HG03039 (cell line): Measurements from ENCODE around the gene FDXACB1.
A peak's percentile ranks its signal among the peaks of the same experiment; 100 is the strongest.
"Not testable (repeated sequence)": the region's sequence is repeated elsewhere in the genome, so short reads cannot be mapped to it uniquely, and the experiment has no call there.

Experiments used
- ATAC-seq: cut with Tn5 transposase; IDR thresholded peaks from one replicate; pipeline ENCODE4 v1.9.1; 2021; ENCODE audit warnings: mild to moderate bottlenecking, moderate library complexity; ENCODE audit not compliant: unreplicated experiment

Gene FDXACB1

GRCh38 chr11:111909378-111909777 lies 30.4 kb upstream of the FDXACB1 start:
- no peak for ATAC-seq

GRCh38 chr11:111908639-111909305 lies 29.8 kb upstream of the FDXACB1 start:
- ATAC-seq: no peak

GRCh38 chr11:111906680-111907079 lies 27.7 kb upstream of the FDXACB1 start:
- no peak for ATAC-seq

- no peak for ATAC-seq
Measured at GRCh38 chr11:111905411-111905810, 26.4 kb upstream of the FDXACB1 start.

- ATAC-seq: no peak
Measured at GRCh38 chr11:111886844-111887243, 7.9 kb upstream of the FDXACB1 start.

- no peak for ATAC-seq
Measured at GRCh38 chr11:111886032-111886431, 7.1 kb upstream of the FDXACB1 start.

GRCh38 chr11:111885053-111885452 lies 6.1 kb upstream of the FDXACB1 start:
- not testable (repeated sequence) for ATAC-seq

- ATAC-seq: no peak
Measured at GRCh38 chr11:111882202-111882601, 3.2 kb upstream of the FDXACB1 start.

- peak; percentile 1 for ATAC-seq
Measured at GRCh38 chr11:111879637-111879960, 634 bp upstream of the FDXACB1 start.

- no peak for ATAC-seq
Measured at GRCh38 chr11:111878385-111878848, 548 bp downstream of the FDXACB1 start.

- ATAC-seq: no peak
Measured at GRCh38 chr11:111871693-111872161, 7.2 kb downstream of the FDXACB1 start.

- ATAC-seq: peak; percentile 82
Measured at GRCh38 chr11:111870886-111871692, 7.9 kb downstream of the FDXACB1 start, which contains the start of gene ALG9. Gene ALG9, minus strand, starts transcription at chr11:111871581. Its CDS starts 99 bp downstream, at chr11:111871482.

- peak; percentile 6 for ATAC-seq
Measured at GRCh38 chr11:111870522-111870885, 8.5 kb downstream of the FDXACB1 start.

- no peak for ATAC-seq
Measured at GRCh38 chr11:111870113-111870512, 8.9 kb downstream of the FDXACB1 start.

- ATAC-seq: no peak
Measured at GRCh38 chr11:111860257-111860656, 18.7 kb downstream of the FDXACB1 start.

GRCh38 chr11:111855506-111855905 lies 23.5 kb downstream of the FDXACB1 start:
- no peak for ATAC-seq

GRCh38 chr11:111852103-111852502 lies 26.9 kb downstream of the FDXACB1 start:
- ATAC-seq: no peak

- no peak for ATAC-seq
Measured at GRCh38 chr11:111851636-111852035, 27.3 kb downstream of the FDXACB1 start.

- ATAC-seq: no peak
Measured at GRCh38 chr11:111851067-111851466, 27.9 kb downstream of the FDXACB1 start.

- no peak for ATAC-seq
Measured at GRCh38 chr11:111849631-111850030, 29.3 kb downstream of the FDXACB1 start.

- ATAC-seq: no peak
Measured at GRCh38 chr11:111846636-111847035, 32.3 kb downstream of the FDXACB1 start.

GRCh38 chr11:111846063-111846462 lies 32.9 kb downstream of the FDXACB1 start:
- ATAC-seq: no peak
